Loucy (cell line): ENCODE data around the gene LRWD1.

Experiments used
- CTCF ChIP-seq: fragments of 200-600 bp; sonication (generic); conservative IDR thresholded peaks from 2 replicates; pipeline ENCODE4 v1.5.1; 2014; ENCODE audit warnings: mild to moderate bottlenecking, antibody characterized with exemption, low read length
- EZH2phosphoT487 ChIP-seq: fragments of 200-600 bp; IDR thresholded peaks from 2 replicates; pipeline ENCODE4 v1.6.1; 2018; ENCODE audit warnings: antibody characterized with exemption, mild to moderate bottlenecking, moderate library complexity, borderline replicate concordance

GRCh38 chr7:102451371-102452054 is 13.3 kb upstream of the LRWD1 start:
- TF ChIP-seq CTCF (no peak), EZH2phosphoT487 (no peak)
